Stomach (tissue), 4 donors: ENCODE measurements around the gene RILP.

Source experiments
- CTCF ChIP-seq, 7 experiments: fragments of 450-650 bp in 4 of 7; fragments of 200-600 bp in 3 of 7; sonication (generic) in 3 of 7; IDR thresholded peaks; one replicate each; pipeline ENCODE4 v1.5.1; 2016 to 2019; ENCODE audit warnings: antibody characterized with exemption in 7 of 7, control low read depth in 2 of 7, mild to moderate bottlenecking in 1 of 7
- POLR2AphosphoS5 ChIP-seq, 3 donors: sonication (generic); formaldehyde crosslinking; IDR thresholded peaks; one replicate each; pipeline ENCODE4 v1.6.1; 2016; ENCODE audit warnings: antibody characterized with exemption in 3 of 3

DNA sequence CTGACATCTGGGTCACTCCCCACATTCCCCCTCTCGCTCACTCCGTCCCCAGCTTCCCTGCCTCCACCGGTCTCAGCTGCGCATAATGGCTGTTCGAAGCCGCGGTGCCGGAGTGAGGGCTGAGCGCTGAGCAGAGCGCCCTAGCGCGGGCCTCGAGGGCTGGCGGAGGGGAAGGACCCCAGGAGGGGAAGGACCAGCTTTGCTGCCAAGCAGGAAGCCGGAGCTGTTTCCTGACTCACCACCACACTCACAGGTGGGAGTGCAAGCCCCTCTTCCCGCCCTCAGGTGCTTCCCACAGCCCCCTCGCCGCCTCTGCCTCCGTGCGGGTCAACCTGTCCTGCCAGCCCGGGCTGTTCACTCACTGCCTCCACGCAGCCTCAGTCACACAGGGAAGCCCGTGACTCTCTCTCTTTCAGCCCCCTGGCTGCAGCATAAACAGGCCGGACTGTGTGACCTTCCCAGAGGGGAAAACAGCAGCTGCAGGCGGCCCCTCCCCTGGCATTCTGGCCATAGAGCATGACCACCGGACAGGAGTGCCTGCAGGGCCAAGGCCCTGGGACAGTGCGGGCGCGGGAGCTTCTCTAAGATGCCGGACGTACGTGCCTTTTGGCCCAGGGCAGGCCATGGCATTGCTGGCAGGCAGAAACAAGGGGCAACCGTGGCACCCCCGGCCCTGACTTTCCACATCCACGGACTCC lies 44.7 kb downstream of the RILP start:
- no peak for TF ChIP-seq CTCF (IDR thresholded peaks at IDR 0.05)
- TF ChIP-seq POLR2AphosphoS5 (IDR thresholded peaks at IDR 0.05): no peak
